Activated T-cell treated with anti-CD3 and anti-CD28 coated beads for 48 hours (primary cell): ENCODE data around the gene DPH3.

Experiments
- DNase-seq: peaks from one replicate; pipeline ENCODE4 v3.0.0-alpha.2; 2020; ENCODE audit warnings: low read depth

The DPH3 gene

GRCh38 chr3:16233806-16234205, 30.9 kb downstream of the DPH3 start:
- DNase-seq: no peak

GRCh38 chr3:16231983-16232382, 32.8 kb downstream of the DPH3 start:
- no peak for DNase-seq

GRCh38 chr3:16229681-16230080, 35.1 kb downstream of the DPH3 start:
- no peak for DNase-seq

DNA sequence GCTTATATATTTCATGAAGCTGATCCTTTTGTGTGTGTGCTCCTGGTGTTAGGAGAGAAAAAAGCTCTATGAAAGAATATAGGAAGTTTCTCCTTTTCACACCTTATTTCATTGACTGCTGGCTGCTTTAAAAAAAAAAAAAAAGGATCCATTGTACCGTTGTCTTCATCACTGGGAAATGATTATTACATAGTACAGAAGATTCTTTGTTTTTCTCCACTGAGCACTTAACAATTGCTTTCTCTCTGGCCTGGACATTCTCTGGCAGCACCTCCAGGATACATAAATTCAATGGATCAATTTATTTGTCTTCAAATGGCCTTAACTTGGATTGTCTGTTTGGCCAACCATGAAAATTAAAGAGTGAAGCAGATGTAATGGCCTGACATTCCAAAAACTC, 37.2 kb downstream of the DPH3 start:
- DNase-seq: no peak

- no peak for DNase-seq
Measured at GRCh38 chr3:16224325-16224724, 40.4 kb downstream of the DPH3 start.

DNA sequence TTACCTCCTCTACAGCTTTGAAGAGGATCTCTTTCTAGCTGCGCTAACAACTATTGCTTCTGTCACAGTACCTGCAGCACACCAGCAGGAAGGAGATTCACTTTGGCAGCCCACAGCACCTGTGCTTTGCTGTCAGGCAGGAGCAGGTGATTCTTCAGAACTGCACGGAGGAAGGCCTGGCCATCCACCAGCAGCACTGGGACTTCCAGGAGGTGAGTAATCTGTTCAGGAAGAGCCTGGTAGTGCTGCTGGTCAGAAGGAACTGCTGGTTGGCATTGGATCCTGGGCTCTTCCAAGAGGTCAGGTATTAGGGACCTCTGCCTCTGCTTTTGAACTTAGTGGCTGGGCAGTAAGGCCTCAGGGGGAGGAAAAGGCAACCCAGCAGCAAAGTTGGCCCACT, 42.2 kb downstream of the DPH3 start:
- no peak for DNase-seq

- no peak for DNase-seq
Measured at GRCh38 chr3:16221990-16222389, 42.8 kb downstream of the DPH3 start.

GRCh38 chr3:16219777-16220176, 45.0 kb downstream of the DPH3 start:
- DNase-seq: no peak

- DNase-seq: no peak
Measured at GRCh38 chr3:16216373-16216935, 48.3 kb downstream of the DPH3 start.

GRCh38 chr3:16214366-16214765, 50.4 kb downstream of the DPH3 start:
- DNase-seq: no peak

DNA sequence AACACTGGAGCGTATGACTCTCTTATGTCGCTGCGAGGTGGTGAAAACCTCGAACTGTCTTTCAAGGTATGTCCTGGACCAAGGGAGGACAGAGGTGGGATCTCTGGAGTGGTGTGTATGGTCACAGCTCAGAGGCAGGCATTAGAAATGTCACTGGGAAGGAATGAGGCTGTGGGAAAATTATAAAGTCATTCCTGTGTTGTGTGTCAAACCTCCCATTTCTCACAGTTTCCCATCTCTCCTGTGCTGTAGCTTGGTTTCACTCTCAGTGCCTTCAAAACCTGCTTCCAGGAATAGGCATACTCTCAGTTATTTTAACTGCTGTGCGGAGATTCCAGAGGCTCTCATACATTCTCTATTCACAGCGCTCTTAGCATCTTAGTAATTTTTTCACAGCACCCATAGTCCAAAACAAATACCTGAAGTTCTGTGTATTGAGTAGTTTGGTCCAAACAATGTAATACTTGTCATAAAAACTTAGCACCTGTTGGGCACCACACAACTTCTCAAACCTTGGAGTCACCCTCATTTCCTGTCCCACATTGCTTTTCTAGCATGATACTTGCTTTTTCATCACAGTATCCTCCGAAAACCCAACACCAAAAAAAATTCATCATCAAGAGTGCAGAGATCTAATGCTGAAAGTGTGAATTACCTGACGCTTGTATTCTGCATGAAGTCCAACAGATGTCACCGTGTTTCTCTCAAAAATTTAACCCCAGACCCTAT, 53.4 kb downstream of the DPH3 start:
- no peak for DNase-seq
